Uterus (tissue), 2 donors: ENCODE results near the gene GPR156.

Experiments used
- POLR2A ChIP-seq, 2 donors: fragments of 450-650 bp; IDR thresholded peaks; one replicate each; pipeline ENCODE4 v1.6.1; 2016; ENCODE audit warnings: antibody characterized with exemption in 2 of 2, mild to moderate bottlenecking in 1 of 2, moderate library complexity in 1 of 2
- TF ChIP-seq, protein P1 (sequence below), 4 experiments: fragments of 200-600 bp in 2 of 4; fragments of 450-650 bp in 2 of 4; sonication (generic) in 2 of 4; IDR thresholded peaks; one replicate each; pipeline ENCODE4 v1.5.1; 2016 to 2019; ENCODE audit warnings: antibody characterized with exemption in 4 of 4, mild to moderate bottlenecking in 2 of 4, moderate library complexity in 1 of 4

DNA sequence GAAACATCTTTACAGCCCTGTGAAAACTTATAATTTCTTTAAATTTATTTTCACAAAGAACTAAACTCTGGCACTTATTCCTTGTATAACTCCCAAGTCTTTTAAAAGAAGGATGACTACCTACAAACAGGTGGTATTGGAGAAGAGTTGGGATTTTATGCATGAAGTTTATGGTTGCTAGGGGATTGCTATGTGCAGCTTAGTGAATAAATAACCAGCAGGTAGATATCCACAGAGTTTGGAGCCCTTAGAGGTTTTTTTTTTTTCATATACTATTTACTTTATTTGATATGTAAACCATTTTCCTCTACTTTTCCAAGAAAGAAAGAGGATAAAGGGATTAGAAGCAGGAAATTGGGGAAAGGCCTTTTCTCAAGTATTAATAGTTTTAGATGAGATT is 91.5 kb downstream of the GPR156 start:
- TF ChIP-seq, protein P1, sequence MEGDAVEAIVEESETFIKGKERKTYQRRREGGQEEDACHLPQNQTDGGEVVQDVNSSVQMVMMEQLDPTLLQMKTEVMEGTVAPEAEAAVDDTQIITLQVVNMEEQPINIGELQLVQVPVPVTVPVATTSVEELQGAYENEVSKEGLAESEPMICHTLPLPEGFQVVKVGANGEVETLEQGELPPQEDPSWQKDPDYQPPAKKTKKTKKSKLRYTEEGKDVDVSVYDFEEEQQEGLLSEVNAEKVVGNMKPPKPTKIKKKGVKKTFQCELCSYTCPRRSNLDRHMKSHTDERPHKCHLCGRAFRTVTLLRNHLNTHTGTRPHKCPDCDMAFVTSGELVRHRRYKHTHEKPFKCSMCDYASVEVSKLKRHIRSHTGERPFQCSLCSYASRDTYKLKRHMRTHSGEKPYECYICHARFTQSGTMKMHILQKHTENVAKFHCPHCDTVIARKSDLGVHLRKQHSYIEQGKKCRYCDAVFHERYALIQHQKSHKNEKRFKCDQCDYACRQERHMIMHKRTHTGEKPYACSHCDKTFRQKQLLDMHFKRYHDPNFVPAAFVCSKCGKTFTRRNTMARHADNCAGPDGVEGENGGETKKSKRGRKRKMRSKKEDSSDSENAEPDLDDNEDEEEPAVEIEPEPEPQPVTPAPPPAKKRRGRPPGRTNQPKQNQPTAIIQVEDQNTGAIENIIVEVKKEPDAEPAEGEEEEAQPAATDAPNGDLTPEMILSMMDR (IDR thresholded peaks at IDR 0.05): no peak
- no peak for TF ChIP-seq POLR2A (IDR thresholded peaks at IDR 0.05)
